ENCODE measurements around the gene ORAI2.

The ORAI2 gene

DNA sequence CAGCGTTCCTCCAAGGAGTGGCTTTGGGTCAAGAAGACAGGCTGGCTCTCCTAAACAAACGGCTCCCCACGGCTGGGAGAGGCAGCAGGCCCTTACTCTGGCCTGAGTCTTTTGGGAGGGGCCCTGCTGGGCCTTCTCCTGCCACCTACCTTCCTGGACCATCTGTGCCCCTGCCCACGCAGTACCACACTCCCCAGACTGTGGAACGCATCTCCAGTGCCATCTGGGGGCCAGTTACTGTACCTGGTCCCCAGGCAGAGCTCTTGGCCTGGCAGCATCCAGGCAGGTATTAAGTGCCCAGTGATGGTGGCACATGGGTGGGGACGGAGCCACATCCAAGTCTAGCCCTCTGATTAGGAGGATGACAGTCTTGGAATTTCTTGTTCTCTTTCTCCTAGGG, 16.9 kb downstream of the ORAI2 start:
- TF ChIP-seq FOXP2 (optimal IDR thresholded peaks at IDR 0.05; ENCODE audit: borderline replicate concordance, extremely low read depth, extremely low read length, insufficient read depth): no peak
- TF ChIP-seq SIN3A (IDR thresholded peaks at IDR 0.05; ENCODE audit: borderline replicate concordance, insufficient read depth, low read length): no peak
- TF ChIP-seq TAF1 (IDR thresholded peaks at IDR 0.05; ENCODE audit: borderline replicate concordance, insufficient read depth, low read length): no peak
- no peak for TF ChIP-seq POLR2AphosphoS5 (IDR thresholded peaks at IDR 0.05; ENCODE audit: low read depth, low read length)
- TF ChIP-seq, protein P1, sequence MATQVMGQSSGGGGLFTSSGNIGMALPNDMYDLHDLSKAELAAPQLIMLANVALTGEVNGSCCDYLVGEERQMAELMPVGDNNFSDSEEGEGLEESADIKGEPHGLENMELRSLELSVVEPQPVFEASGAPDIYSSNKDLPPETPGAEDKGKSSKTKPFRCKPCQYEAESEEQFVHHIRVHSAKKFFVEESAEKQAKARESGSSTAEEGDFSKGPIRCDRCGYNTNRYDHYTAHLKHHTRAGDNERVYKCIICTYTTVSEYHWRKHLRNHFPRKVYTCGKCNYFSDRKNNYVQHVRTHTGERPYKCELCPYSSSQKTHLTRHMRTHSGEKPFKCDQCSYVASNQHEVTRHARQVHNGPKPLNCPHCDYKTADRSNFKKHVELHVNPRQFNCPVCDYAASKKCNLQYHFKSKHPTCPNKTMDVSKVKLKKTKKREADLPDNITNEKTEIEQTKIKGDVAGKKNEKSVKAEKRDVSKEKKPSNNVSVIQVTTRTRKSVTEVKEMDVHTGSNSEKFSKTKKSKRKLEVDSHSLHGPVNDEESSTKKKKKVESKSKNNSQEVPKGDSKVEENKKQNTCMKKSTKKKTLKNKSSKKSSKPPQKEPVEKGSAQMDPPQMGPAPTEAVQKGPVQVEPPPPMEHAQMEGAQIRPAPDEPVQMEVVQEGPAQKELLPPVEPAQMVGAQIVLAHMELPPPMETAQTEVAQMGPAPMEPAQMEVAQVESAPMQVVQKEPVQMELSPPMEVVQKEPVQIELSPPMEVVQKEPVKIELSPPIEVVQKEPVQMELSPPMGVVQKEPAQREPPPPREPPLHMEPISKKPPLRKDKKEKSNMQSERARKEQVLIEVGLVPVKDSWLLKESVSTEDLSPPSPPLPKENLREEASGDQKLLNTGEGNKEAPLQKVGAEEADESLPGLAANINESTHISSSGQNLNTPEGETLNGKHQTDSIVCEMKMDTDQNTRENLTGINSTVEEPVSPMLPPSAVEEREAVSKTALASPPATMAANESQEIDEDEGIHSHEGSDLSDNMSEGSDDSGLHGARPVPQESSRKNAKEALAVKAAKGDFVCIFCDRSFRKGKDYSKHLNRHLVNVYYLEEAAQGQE (IDR thresholded peaks at IDR 0.05; ENCODE audit: insufficient read depth in 1 of 2, low read depth in 2 of 2, low read length in 2 of 2): no peak

DNA sequence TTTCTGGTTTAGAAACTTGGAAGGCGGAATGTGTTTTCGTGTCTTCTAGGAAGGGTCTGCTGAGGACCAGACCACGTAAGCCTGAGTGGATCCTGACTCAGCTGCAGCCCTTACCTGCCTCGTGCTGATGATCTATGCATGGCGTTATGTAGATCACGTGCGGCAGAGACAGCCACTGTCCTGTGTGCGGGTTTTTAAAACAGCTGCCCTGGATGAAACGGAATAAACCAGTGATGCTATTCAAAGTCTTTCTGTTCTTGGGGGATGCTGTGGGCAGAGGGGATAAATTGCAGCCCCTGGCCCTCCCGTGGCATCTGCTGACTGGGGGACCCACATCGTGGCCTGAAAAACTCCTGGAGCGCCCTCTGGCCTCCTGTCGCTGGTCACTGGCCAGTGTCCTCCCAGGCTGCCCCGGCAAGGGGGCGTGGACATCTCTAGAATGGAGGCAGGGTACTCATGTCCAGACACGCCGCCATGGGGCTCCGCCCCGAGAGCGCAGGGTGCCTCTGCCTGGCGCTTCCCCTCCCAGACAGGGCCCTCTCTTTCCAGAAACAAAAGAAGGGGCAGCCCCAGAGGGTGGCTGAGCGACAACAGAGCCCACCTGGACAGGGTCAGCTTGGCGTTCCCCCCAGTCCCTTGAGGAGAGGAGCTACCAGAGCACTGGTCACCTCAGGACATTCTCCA, 18.1 kb downstream of the ORAI2 start:
- TF ChIP-seq SIN3A (IDR thresholded peaks at IDR 0.05; ENCODE audit: borderline replicate concordance, insufficient read depth, low read length) (no peak), TAF1 (IDR thresholded peaks at IDR 0.05; ENCODE audit: borderline replicate concordance, insufficient read depth, low read length) (no peak), POLR2AphosphoS5 (IDR thresholded peaks at IDR 0.05; ENCODE audit: low read depth, low read length) (no peak)

DNA sequence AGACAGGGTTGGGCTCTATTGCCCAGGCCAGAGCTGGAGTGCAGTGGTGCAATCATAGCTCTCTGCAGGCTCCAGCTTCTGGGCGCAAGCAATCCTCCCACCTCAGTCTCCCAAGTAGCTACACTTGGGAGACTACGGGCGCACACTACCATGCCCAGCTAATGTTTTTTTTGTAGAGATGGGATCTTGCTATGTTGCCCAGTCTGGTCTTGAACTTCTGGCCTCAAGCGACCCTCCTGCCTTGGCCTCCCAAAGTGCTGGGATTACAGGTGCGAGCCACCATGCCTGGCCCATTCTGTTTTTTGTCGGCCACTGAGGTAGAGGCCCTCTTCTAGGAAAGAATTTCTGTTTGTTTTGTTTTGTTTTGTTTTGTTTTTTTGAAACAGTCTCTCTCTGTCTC, 19.1 kb downstream of the ORAI2 start:
- TF ChIP-seq TAF1 (IDR thresholded peaks at IDR 0.05; ENCODE audit: borderline replicate concordance, insufficient read depth, low read length): no peak
- TF ChIP-seq POLR2AphosphoS5 (IDR thresholded peaks at IDR 0.05; ENCODE audit: low read depth, low read length): no peak

DNA sequence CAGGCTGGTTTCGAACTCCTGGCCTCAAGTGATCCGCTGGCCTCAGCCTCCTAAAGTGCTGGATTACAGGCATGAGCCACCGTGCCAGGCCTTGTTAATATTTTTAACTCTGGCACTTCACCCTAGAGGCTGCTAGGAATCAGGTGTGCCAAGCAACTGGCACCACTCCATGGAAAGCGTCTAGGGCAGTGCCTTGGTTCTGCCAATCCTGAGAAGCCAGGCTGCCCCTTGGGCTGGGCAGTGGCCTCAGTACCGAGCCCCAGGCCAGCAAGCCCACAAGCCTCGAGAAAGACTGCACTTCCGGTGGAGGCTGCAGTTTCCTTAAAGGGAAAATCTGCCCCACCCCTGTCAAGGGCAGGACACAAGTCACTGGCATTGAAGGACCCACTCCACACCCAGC, 19.9 kb downstream of the ORAI2 start:
- TF ChIP-seq, protein P1 (IDR thresholded peaks at IDR 0.05; ENCODE audit: insufficient read depth in 1 of 2, low read depth in 2 of 2, low read length in 2 of 2): no peak
- TF ChIP-seq TAF1 (IDR thresholded peaks at IDR 0.05; ENCODE audit: borderline replicate concordance, insufficient read depth, low read length) (no peak), SIN3A (IDR thresholded peaks at IDR 0.05; ENCODE audit: borderline replicate concordance, insufficient read depth, low read length) (no peak), FOXP2 (optimal IDR thresholded peaks at IDR 0.05; ENCODE audit: borderline replicate concordance, extremely low read depth, extremely low read length, insufficient read depth) (no peak), POLR2AphosphoS5 (IDR thresholded peaks at IDR 0.05; ENCODE audit: low read depth, low read length) (no peak)

DNA sequence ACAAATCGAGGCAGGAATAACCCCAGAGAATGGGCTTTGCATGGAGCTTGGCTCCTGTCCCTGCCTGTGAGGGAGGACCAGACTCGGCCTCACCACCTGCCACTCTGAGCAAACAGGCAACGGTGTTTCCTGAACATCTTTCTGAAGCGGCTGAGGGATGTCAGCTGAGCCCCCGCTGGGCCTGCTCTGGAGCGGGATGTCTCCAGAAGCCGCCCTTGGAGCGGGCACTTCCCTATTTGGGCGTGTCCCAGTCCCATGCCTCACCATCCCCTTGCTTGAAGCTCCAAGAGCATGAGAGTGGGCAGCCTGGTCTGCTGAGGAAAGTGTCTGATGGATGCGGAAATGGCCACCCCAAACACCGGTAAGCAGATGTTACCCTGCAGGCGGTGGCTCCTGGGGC, 21.1 kb downstream of the ORAI2 start:
- no peak for TF ChIP-seq SIN3A (IDR thresholded peaks at IDR 0.05; ENCODE audit: borderline replicate concordance, insufficient read depth, low read length)
- no peak for TF ChIP-seq POLR2AphosphoS5 (IDR thresholded peaks at IDR 0.05; ENCODE audit: low read depth, low read length)
- no peak for TF ChIP-seq FOXP2 (optimal IDR thresholded peaks at IDR 0.05; ENCODE audit: borderline replicate concordance, extremely low read depth, extremely low read length, insufficient read depth)
- TF ChIP-seq, protein P1 (IDR thresholded peaks at IDR 0.05; ENCODE audit: insufficient read depth in 1 of 2, low read depth in 2 of 2, low read length in 2 of 2): no peak
- no peak for TF ChIP-seq TAF1 (IDR thresholded peaks at IDR 0.05; ENCODE audit: borderline replicate concordance, insufficient read depth, low read length)

DNA sequence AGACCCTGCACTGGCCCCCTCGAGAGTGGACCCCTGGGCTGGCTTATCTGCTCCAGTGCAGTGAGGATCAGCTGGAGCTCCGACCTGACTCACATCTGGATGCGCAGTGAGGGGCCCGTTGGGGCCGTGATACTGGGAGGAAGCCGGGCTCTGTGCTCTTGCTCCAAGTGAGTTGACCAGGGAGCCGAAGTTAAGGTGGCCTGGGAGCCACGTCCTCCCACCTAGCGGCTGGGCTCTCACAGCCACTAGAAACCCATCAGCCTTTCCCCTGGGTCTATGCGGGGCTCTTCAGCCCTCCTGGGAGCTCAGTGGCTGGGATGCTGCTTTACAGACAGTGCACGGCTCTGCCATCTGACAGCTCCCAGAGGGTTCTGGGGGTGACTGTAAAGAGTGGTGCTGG, 22.2 kb downstream of the ORAI2 start:
- TF ChIP-seq, protein P1 (IDR thresholded peaks at IDR 0.05; ENCODE audit: insufficient read depth in 1 of 2, low read depth in 2 of 2, low read length in 2 of 2): no peak
- no peak for TF ChIP-seq TAF1 (IDR thresholded peaks at IDR 0.05; ENCODE audit: borderline replicate concordance, insufficient read depth, low read length)
- TF ChIP-seq SIN3A (IDR thresholded peaks at IDR 0.05; ENCODE audit: borderline replicate concordance, insufficient read depth, low read length): no peak
- no peak for TF ChIP-seq FOXP2 (optimal IDR thresholded peaks at IDR 0.05; ENCODE audit: borderline replicate concordance, extremely low read depth, extremely low read length, insufficient read depth)
- no peak for TF ChIP-seq POLR2AphosphoS5 (IDR thresholded peaks at IDR 0.05; ENCODE audit: low read depth, low read length)
